Adrenal gland (tissue), 12 donors: ENCODE data around the gene SERPINA5. TPM values are rescaled to one million over a fixed set of nuclear protein-coding genes. Genes with fewer than 3 reads are reported as not detected.

Experiments used
- DNase-seq, 7 donors: peaks; one replicate each; pipeline ENCODE4 v3.0.0-alpha.2; 2019 to 2020
- H3K27ac ChIP-seq, 5 donors: fragments of 200-600 bp; sonication (generic) in 4 of 5; 1 replicate in 3 of 5; 2 replicates in 2 of 5; pipeline versions ENCODE4 v1.5.1 to v1.8.0; 2016 to 2020; ENCODE audit warnings: mild to moderate bottlenecking in 1 of 5
- H3K27me3 ChIP-seq: fragments of 200-600 bp; 2 replicates; pipeline ENCODE4 v1.8.0; 2021
- H3K36me3 ChIP-seq, 2 donors: fragments of 200-600 bp; replicated peaks in 1 of 2; 1 replicate in 1 of 2; 2 replicates in 1 of 2; pipeline versions ENCODE4 v1.5.1 to v1.8.0; 2018 to 2022
- H3K4me1 ChIP-seq, 2 donors: fragments of 200-600 bp; replicated peaks in 1 of 2; 1 replicate in 1 of 2; 2 replicates in 1 of 2; pipeline versions ENCODE4 v1.5.1 to v1.8.0; 2018 to 2021
- H3K4me3 ChIP-seq, 4 donors: fragments of 200-600 bp; sonication (generic) in 3 of 4; one replicate each; pipeline ENCODE4 v1.5.1; 2016 to 2018
- H3K9me3 ChIP-seq, 3 donors: fragments of 200-600 bp; sonication (generic) in 1 of 3; replicated peaks in 1 of 3; 1 replicate in 2 of 3; 2 replicates in 1 of 3; pipeline versions ENCODE4 v1.5.1 to v1.8.0; 2016 to 2021
- POLR2A ChIP-seq, 2 donors: fragments of 450-650 bp; IDR thresholded peaks; one replicate each; pipeline ENCODE4 v1.6.1; 2017; ENCODE audit warnings: antibody characterized with exemption in 2 of 2, mild to moderate bottlenecking in 2 of 2, moderate library complexity in 1 of 2
- WGBS, 4 donors: extraction: QIAGEN DNeasy Blood & Tissue Kit in 2 of 4; methylation state at CpG; one replicate each; pipeline versions ENCODE4 v1.1.5 to v1.1.7; 2013 to 2017; 5-methylcytosine and 5-hydroxymethylcytosine counted together
- intact Hi-C, 2 donors: fragments of 100-400 bp; cut with DNase I; formaldehyde crosslinking; loops; one replicate each; pipeline versions ENCODE4 v1.14.1 to v1.15.0; 2022 to 2023
- polyA plus RNA-seq, 3 donors: library from polyadenylated mRNA; stranded (reverse); fragments of 200-250 nt in 2 of 3; fragments of 350-450 nt in 1 of 3; fragmentation: Illumina TruSeq in 1 of 3; extraction: RNeasy Lipid Tissue Mini Kit (QIAGEN cat#74804) in 1 of 3; gene quantifications; one replicate each; pipeline ENCODE4 v1.2.3, GENCODE V29; 2013 to 2014
- total RNA-seq, 9 donors: library from RNA; depleted of rRNA in 4 of 9; stranded (reverse); fragments of >200 nt in 4 of 9; fragments of 120-200 nt in 1 of 9; fragmentation: NEBNext Ultra II Directional in 1 of 9; extraction: Animal tissue kit (Norgen Biotek cat#: 25700) in 1 of 9; gene quantifications; one replicate each; pipeline versions ENCODE4 v1.1.0 to v1.2.4, GENCODE V29; 2013 to 2023
- TF ChIP-seq, protein P1 (sequence below), 6 experiments: fragments of 450-650 bp in 4 of 6; fragments of 200-600 bp in 2 of 6; sonication (generic) in 1 of 6; IDR thresholded peaks; 1 replicate in 5 of 6; 2 replicates in 1 of 6; pipeline versions ENCODE4 v1.5.1 to v1.8.0; 2016 to 2021; ENCODE audit warnings: antibody characterized with exemption in 6 of 6, mild to moderate bottlenecking in 2 of 6, moderate library complexity in 1 of 6
- donor health status: healthy with polysubstance abuse.
- donor health status: Bipolar disorder and iron deficiency.
- donor health status: DM: yes; HTN: yes; CAD: no.
- donor health status: DM: no; HTN: no; CAD: no.
- donor health status: DM: no; HTN: no; CAD: no.
- donor health status: DM: yes; HTN: yes; CAD: no.

SERPINA5 gene
- total and polyA plus RNA-seq, 12 donors = 83.6 to 1,055 (median 515) TPM

DNA sequence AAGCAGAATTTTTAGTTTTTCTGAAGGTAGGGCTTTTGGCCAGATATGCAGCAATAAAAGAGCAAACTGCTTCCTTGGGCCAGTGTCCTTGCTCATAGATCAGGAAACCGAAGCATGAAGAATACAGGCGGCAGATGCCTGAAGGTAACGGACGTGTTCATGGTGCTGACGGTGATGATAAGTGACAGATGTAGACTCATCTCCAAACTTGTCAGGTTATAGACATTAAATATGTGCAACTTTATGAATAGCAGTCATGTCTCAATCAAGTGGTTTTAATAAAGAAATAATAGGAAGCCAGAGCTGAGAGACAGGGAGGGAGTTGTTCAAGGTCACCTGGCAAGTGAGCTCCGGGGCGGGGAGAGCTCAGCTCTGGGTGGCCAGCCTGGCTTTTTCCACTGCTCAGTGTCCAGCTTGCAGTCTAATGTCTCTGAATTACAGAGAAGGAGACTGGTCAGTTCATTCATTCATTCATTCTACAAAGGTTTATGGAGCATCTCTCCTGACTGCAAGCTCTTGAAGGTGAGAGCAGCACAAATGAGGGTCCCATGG, 1.0 kb downstream of the SERPINA5 start:
- H3K36me3 ChIP-seq = no peaks in the 10 kb centered on the region
- peak in 1 of 2 donors; percentile 32 for TF ChIP-seq POLR2A (IDR thresholded peaks at IDR 0.05)
- TF ChIP-seq, protein P1, sequence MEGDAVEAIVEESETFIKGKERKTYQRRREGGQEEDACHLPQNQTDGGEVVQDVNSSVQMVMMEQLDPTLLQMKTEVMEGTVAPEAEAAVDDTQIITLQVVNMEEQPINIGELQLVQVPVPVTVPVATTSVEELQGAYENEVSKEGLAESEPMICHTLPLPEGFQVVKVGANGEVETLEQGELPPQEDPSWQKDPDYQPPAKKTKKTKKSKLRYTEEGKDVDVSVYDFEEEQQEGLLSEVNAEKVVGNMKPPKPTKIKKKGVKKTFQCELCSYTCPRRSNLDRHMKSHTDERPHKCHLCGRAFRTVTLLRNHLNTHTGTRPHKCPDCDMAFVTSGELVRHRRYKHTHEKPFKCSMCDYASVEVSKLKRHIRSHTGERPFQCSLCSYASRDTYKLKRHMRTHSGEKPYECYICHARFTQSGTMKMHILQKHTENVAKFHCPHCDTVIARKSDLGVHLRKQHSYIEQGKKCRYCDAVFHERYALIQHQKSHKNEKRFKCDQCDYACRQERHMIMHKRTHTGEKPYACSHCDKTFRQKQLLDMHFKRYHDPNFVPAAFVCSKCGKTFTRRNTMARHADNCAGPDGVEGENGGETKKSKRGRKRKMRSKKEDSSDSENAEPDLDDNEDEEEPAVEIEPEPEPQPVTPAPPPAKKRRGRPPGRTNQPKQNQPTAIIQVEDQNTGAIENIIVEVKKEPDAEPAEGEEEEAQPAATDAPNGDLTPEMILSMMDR (IDR thresholded peaks at IDR 0.05) = no peak
- WGBS, 4 donors = 35 to 57% (median 43%) methylated on average over 7 of the region's 7 CpGs
- DNase-seq = peak; percentile 61 to 90 (median 84)
- no peaks in the 10 kb centered on the region for H3K27me3 ChIP-seq
- no peaks in the 10 kb centered on the region for H3K9me3 ChIP-seq
- intact Hi-C loops = no loop called here
- H3K27ac ChIP-seq = peak overlapping the region; percentile 67 to 89 (median 78)
- peaks cover 41 to 46% of the 10 kb centered on the region in 2 donors for H3K4me1 ChIP-seq
- peak overlapping the region; percentile 14 to 55 (median 34) for H3K4me3 ChIP-seq

DNA sequence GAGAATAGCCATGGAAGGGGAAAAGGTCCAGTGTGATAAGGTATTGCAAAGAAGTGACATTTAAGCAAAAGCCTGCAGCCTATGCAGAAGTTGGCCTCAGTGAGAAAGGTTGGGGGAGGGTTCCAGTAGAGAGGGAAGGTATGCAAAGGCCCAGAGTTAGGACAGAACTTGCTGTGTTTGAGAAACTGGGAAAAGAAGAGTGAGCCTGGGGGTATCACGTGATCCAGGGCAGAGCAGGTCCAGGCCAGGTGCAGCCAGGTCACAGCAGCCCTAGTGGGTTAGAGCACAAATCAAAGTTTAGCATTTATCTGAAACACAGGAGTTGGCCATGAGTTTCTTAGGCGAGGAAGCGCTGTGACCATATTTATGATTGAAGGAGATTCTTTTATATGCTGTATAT, 1.6 kb downstream of the SERPINA5 start:
- TF ChIP-seq, protein P1 (IDR thresholded peaks at IDR 0.05) = no peak
- no peak for TF ChIP-seq POLR2A (IDR thresholded peaks at IDR 0.05)
- DNase-seq = no peak
- WGBS, 4 donors = 55 to 73% (median 60%) methylated on average over 3 of the region's 3 CpGs
- peak overlapping the region in 2 of 4 donors; percentile 12 to 55 for H3K4me3 ChIP-seq
- H3K36me3 ChIP-seq = no peaks in the 10 kb centered on the region
- H3K27me3 ChIP-seq = no peaks in the 10 kb centered on the region
- H3K4me1 ChIP-seq = peaks cover 45 to 52% of the 10 kb centered on the region in 2 donors
- intact Hi-C loops = no loop called here
- peak overlapping the region; percentile 67 to 89 (median 78) for H3K27ac ChIP-seq
- H3K9me3 ChIP-seq = no peaks in the 10 kb centered on the region

DNA sequence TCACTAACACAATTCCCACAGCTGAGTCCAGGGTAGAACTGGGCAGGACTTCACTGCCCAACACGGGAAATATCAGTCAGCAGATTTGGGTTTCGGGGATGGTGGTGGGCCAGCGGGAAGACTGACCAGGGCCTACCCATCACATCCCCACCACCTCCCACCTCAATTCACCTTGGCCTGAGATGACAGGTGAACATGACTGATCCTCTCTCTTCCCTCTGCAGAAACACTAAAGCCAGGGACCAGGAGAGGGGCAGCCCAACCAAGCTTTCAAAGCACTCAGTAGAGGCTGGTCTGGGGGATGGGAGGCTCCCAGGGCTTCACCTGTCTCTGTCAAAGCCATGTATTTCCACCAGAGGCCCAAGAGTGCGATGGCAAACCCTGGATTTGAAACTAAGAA, 2.3 kb downstream of the SERPINA5 start:
- H3K9me3 ChIP-seq = no peaks in the 10 kb centered on the region
- peak overlapping the region in 1 of 4 donors; percentile 55 for H3K4me3 ChIP-seq
- H3K27me3 ChIP-seq = no peaks in the 10 kb centered on the region
- H3K27ac ChIP-seq = peak overlapping the region in 3 of 5 donors; percentile 4 to 83 (median 57)
- H3K36me3 ChIP-seq = no peaks in the 10 kb centered on the region
- 91 to 95% (median 94%) methylated on average over 4 of the region's 4 CpGs; no CpG with 5 or more reads in 1 of the 4 donors for WGBS, 4 donors
- TF ChIP-seq, protein P1 (IDR thresholded peaks at IDR 0.05) = no peak
- no peak for TF ChIP-seq POLR2A (IDR thresholded peaks at IDR 0.05)
- no peak for DNase-seq
- intact Hi-C loops = no loop called here
- H3K4me1 ChIP-seq = peaks cover 50 to 58% of the 10 kb centered on the region in 2 donors

DNA sequence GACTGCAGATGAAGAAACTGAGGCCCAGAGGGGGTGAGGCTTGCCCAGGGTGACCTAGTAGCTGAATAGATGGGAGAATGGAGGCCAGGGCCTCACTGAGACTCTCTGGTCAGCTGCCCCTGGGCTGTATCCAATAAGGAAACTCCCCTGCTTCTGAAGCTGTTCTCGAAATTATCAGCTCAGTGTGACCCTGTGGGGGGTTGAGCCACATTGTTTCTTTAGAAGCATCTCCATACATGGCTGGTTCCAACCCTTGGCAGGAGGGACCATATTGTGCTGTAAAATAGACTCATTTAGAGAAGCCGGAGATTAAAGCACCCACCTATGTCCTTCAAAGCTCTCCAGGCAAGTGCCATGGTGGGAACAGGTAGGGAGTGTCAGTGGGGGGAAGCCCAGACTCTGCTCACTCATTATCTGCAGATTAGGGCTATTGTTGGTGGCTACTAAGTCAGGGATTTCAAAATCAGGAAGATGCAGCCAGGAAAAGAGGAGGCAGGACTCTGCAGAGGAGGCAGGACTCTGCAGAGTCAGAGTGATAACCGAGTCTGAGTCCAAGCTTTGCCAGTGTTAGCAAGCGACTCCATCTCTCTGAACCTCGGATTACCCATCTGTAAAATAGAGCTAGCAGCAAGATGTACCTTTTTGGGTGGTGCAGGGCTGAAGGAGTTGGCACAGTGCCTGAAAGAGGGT, 3.5 kb downstream of the SERPINA5 start:
- Histone ChIP-seq H3K4me1 (peaks cover 50 to 58% of the 10 kb centered on the region in 2 donors), H3K27me3 (no peaks in the 10 kb centered on the region), H3K36me3 (peaks cover 0 to 2% of the 10 kb centered on the region in 2 donors), H3K9me3 (no peaks in the 10 kb centered on the region), H3K4me3 (peak overlapping the region in 2 of 4 donors; percentile 9 to 10), H3K27ac (peak overlapping the region in 3 of 5 donors; percentile 4 to 43 (median 6))
- DNase-seq = peak in 2 of 7 donors; percentile 12 to 44
- 50 to 54% (median 52%) methylated on average over 4 to 5 of the region's 5 CpGs for WGBS, 4 donors
- intact Hi-C loops = no loop called here
- peak in 1 of 2 donors; percentile 9 for TF ChIP-seq POLR2A (IDR thresholded peaks at IDR 0.05)
- TF ChIP-seq, protein P1 (IDR thresholded peaks at IDR 0.05) = no peak
